HepG2 (cell line): ENCODE results near the gene CNP. TPM values are rescaled to one million over a fixed set of nuclear protein-coding genes. Genes with fewer than 3 reads are reported as not detected.

Source experiments
- CBX2 ChIP-seq, 2 experiments: fragments of 200-600 bp in 1 of 2; sonication (generic); formaldehyde crosslinking in 1 of 2; IDR thresholded peaks; 2 replicates each; pipeline versions ENCODE4 v1.7.0 to v1.8.1; 2018 to 2022; ENCODE audit warnings: low read depth in 2 of 2, low read length in 1 of 2, mild to moderate bottlenecking in 1 of 2, missing genetic modification reagents in 1 of 2
- CHCHD3 ChIP-seq: sonication (generic); formaldehyde crosslinking; IDR thresholded peaks from 2 replicates; pipeline ENCODE4 v1.8.0; 2022; ENCODE audit warnings: mild to moderate bottlenecking, missing genetic modification reagents, moderate library complexity
- GTF2F1 ChIP-seq: fragments of 150-350 bp; IDR thresholded peaks from 2 replicates; pipeline ENCODE4 v1.6.1; 2014; ENCODE audit warnings: low read length
- HDAC2 ChIP-seq: sonication (generic); formaldehyde crosslinking; IDR thresholded peaks from 2 replicates; pipeline ENCODE4 v1.4.0; 2020; ENCODE audit warnings: missing genetic modification reagents
- HNF4A ChIP-seq: sonication (generic); formaldehyde crosslinking; IDR thresholded peaks from 2 replicates; pipeline ENCODE4 v1.4.0; 2020; ENCODE audit warnings: missing genetic modification reagents
- HOXA3 ChIP-seq: sonication (generic); formaldehyde crosslinking; IDR thresholded peaks from 2 replicates; pipeline ENCODE4 v1.5.0; 2020; ENCODE audit warnings: missing genetic modification reagents
- HOXA7 ChIP-seq: sonication (generic); formaldehyde crosslinking; IDR thresholded peaks from 2 replicates; pipeline ENCODE4 v1.8.1; 2022; ENCODE audit warnings: mild to moderate bottlenecking, missing genetic modification reagents, moderate library complexity
- MAX ChIP-seq: IDR thresholded peaks from 2 replicates; pipeline ENCODE4 v1.6.1; 2012; ENCODE audit warnings: inconsistent platforms
- MXI1 ChIP-seq: IDR thresholded peaks from 3 replicates; pipeline ENCODE4 v1.6.1; 2012; ENCODE audit warnings: low read depth, low read length, inconsistent platforms, borderline replicate concordance
- NFIC ChIP-seq: IDR thresholded peaks from 2 replicates; pipeline ENCODE4 v1.6.1; 2012; ENCODE audit warnings: mild to moderate bottlenecking, low read length, inconsistent platforms
- NR0B2 ChIP-seq: sonication (generic); formaldehyde crosslinking; IDR thresholded peaks from 2 replicates; pipeline ENCODE4 v1.4.0; 2020; ENCODE audit warnings: mild to moderate bottlenecking, missing genetic modification reagents
- PHF20 ChIP-seq: sonication (generic); formaldehyde crosslinking; IDR thresholded peaks from 2 replicates; pipeline ENCODE4 v1.5.0; 2020; ENCODE audit warnings: mild to moderate bottlenecking, missing genetic modification reagents
- RAD51 ChIP-seq: fragments of 450-650 bp; IDR thresholded peaks from 2 replicates; pipeline ENCODE4 v1.6.1; 2016; ENCODE audit warnings: borderline replicate concordance
- RNF2 ChIP-seq: fragments of 450-650 bp; conservative IDR thresholded peaks from 2 replicates; pipeline ENCODE4 v1.6.1; 2016; ENCODE audit warnings: low read depth
- RNF219 ChIP-seq: sonication (generic); formaldehyde crosslinking; IDR thresholded peaks from 2 replicates; pipeline ENCODE4 v1.5.0; 2020; ENCODE audit warnings: mild to moderate bottlenecking, missing genetic modification reagents
- ZNF225 ChIP-seq: sonication (generic); formaldehyde crosslinking; IDR thresholded peaks from 2 replicates; pipeline ENCODE4 v1.4.0; 2020; ENCODE audit warnings: mild to moderate bottlenecking, missing genetic modification reagents
- ZNF24 ChIP-seq: fragments of 450-650 bp; IDR thresholded peaks from 2 replicates; pipeline ENCODE4 v1.6.1; 2017; ENCODE audit warnings: antibody characterized with exemption, mild to moderate bottlenecking
- ZNF329 ChIP-seq: sonication (generic); formaldehyde crosslinking; IDR thresholded peaks from 2 replicates; pipeline ENCODE4 v1.9.0; 2021; ENCODE audit warnings: low read depth, mild to moderate bottlenecking, missing genetic modification reagents
- ZNF343 ChIP-seq: sonication (generic); formaldehyde crosslinking; IDR thresholded peaks from 2 replicates; pipeline ENCODE4 v1.4.0; 2020; ENCODE audit warnings: mild to moderate bottlenecking, missing genetic modification reagents
- ZNF484 ChIP-seq: sonication (generic); formaldehyde crosslinking; IDR thresholded peaks from 2 replicates; pipeline ENCODE4 v1.5.1; 2020; ENCODE audit warnings: mild to moderate bottlenecking, low read depth, missing genetic modification reagents, borderline replicate concordance
- ZNF629 ChIP-seq: sonication (generic); formaldehyde crosslinking; conservative IDR thresholded peaks from 2 replicates; pipeline ENCODE4 v1.5.0; 2020; ENCODE audit warnings: missing genetic modification reagents
- ZNF850 ChIP-seq: sonication (generic); formaldehyde crosslinking; conservative IDR thresholded peaks from 2 replicates; pipeline ENCODE4 v1.9.0; 2021; ENCODE audit warnings: mild to moderate bottlenecking, missing genetic modification reagents
- ZSCAN20 ChIP-seq: sonication (generic); formaldehyde crosslinking; IDR thresholded peaks from 2 replicates; pipeline ENCODE4 v1.4.0; 2020; ENCODE audit warnings: missing genetic modification reagents, mild to moderate bottlenecking, borderline replicate concordance
- polyA plus RNA-seq, 8 experiments: library from polyadenylated mRNA; depleted of rRNA in 3 of 8; stranded (reverse) in 7 of 8; unstranded in 1 of 8; fragments of >200 nt; fragmentation: Illumina TruSeq in 4 of 8; extraction: Trizol in 4 of 8; gene quantifications; 2 replicates each; pipeline versions ENCODE4 v1.2.1 to v1.2.3, GENCODE V29; 2011 to 2016; ENCODE audit warnings: low read depth in 4 of 8, missing spikeins in 1 of 8, mixed read lengths in 1 of 8; ENCODE audit not compliant: insufficient read depth in 1 of 8
- total RNA-seq, 5 experiments: library from RNA; depleted of rRNA; stranded (reverse); fragments of >200 nt; fragmentation: Illumina TruSeq; extraction: Trizol; gene quantifications; 2 replicates each; pipeline ENCODE4 v1.2.3, GENCODE V29; 2016; ENCODE audit warnings: low read depth in 1 of 5
- TF ChIP-seq, protein P1 (sequence below): sonication (generic); formaldehyde crosslinking; IDR thresholded peaks from 2 replicates; pipeline ENCODE4 v1.4.0; 2020; ENCODE audit warnings: missing genetic modification reagents
- TF ChIP-seq, protein P2 (sequence below): sonication (generic); formaldehyde crosslinking; IDR thresholded peaks from 2 replicates; pipeline ENCODE4 v1.4.0; 2020; ENCODE audit warnings: mild to moderate bottlenecking, missing genetic modification reagents

The CNP gene
- total and polyA plus RNA-seq, 2 of the 13 experiments (the other 11 are each of a cell fraction or from before 2014, with no cell fraction given), result 97.2 to 161 TPM

- TF ChIP-seq MAX (peak; percentile 75), PHF20 (CRISPR knock-in tag) (no peak; the same call in 1 of the 2 replicates), HDAC2 (no peak), ZNF24 (no peak), ZNF225 (CRISPR knock-in tag) (no peak), RAD51 (no peak), HNF4A (0 out of 2 replicates have a peak, but pooled peaks have one; percentile 3), ZNF629 (no peak), NFIC (0 out of 2 replicates have a peak, but pooled peaks have one; percentile 27), ZSCAN20 (CRISPR knock-in tag) (no peak), MXI1 (peak; percentile 84; the same call in 2 of the 3 replicates), HOXA3 (CRISPR knock-in tag) (peak; percentile 47; the same call in 1 of the 2 replicates), ZNF343 (CRISPR knock-in tag) (peak; percentile 79; the same call in 1 of the 2 replicates), RNF2 (0 out of 2 replicates have a peak, but pooled peaks have one; percentile 14), ZNF850 (CRISPR knock-in tag) (peak; percentile 85; the same call in 1 of the 2 replicates), ZNF329 (CRISPR knock-in tag) (no peak), CHCHD3 (CRISPR knock-in tag) (peak; percentile 90; the same call in 1 of the 2 replicates), CBX2 (IDR thresholded peaks at IDR 0.05; ENCODE audit: low read depth, low read length) (no peak), CBX2 (CRISPR knock-in tag; IDR thresholded peaks at IDR 0.05; ENCODE audit: low read depth) (no peak; the same call in 1 of the 2 replicates), ZNF484 (CRISPR knock-in tag) (peak; percentile 23; the same call in 1 of the 2 replicates), GTF2F1 (no peak), HOXA7 (CRISPR knock-in tag) (no peak), NR0B2 (peak; percentile 19), RNF219 (CRISPR knock-in tag) (no peak)
- TF ChIP-seq, protein P1, sequence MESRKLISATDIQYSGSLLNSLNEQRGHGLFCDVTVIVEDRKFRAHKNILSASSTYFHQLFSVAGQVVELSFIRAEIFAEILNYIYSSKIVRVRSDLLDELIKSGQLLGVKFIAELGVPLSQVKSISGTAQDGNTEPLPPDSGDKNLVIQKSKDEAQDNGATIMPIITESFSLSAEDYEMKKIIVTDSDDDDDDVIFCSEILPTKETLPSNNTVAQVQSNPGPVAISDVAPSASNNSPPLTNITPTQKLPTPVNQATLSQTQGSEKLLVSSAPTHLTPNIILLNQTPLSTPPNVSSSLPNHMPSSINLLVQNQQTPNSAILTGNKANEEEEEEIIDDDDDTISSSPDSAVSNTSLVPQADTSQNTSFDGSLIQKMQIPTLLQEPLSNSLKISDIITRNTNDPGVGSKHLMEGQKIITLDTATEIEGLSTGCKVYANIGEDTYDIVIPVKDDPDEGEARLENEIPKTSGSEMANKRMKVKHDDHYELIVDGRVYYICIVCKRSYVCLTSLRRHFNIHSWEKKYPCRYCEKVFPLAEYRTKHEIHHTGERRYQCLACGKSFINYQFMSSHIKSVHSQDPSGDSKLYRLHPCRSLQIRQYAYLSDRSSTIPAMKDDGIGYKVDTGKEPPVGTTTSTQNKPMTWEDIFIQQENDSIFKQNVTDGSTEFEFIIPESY (CRISPR knock-in tag), result no peak
- TF ChIP-seq, protein P2, sequence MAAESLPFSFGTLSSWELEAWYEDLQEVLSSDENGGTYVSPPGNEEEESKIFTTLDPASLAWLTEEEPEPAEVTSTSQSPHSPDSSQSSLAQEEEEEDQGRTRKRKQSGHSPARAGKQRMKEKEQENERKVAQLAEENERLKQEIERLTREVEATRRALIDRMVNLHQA (CRISPR knock-in tag), result no peak
These were observed 48.1 kb upstream of the CNP start, which contains the start of gene ACLY (continued) for GRCh38 chr17:41918314-41919164.
